Measurements from ENCODE around the gene STXBP1. TPM values are rescaled to one million over a fixed set of nuclear protein-coding genes. Genes with fewer than 3 reads are reported as not detected.
"Not testable (repeated sequence)": the region's sequence is repeated elsewhere in the genome, so short reads cannot be mapped to it uniquely, and the experiment has no call there.

STXBP1 gene
- total and polyA plus RNA-seq, 2 experiments from 2014 or later: 27.0 to 95.5 TPM

- no peak for TF ChIP-seq CTCF (IDR thresholded peaks at IDR 0.05; ENCODE audit: low read depth, low read length)
- Histone ChIP-seq H3K36me3 (no peaks in the 10 kb centered on the region), H3K4me3 (no peak overlapping the region), H3K9me3 (ENCODE audit: low read depth) (no peaks in the 10 kb centered on the region), H3K27ac (no peak overlapping the region), H3K4me1 (ENCODE audit: low read depth) (no peaks in the 10 kb centered on the region), H3K27me3 (no peaks in the 10 kb centered on the region)
- DNase-seq (ENCODE audit: low read depth in 1 of 2, low spot score in 1 of 2): no peak
Observed at GRCh38 chr9:127575875-127576778, 36.0 kb upstream of the STXBP1 start.

- not testable (repeated sequence) for H3K36me3 ChIP-seq; H3K9me3 ChIP-seq (ENCODE audit: low read depth); H3K27ac ChIP-seq
Observed at GRCh38 chr9:127577194-127577593, 34.9 kb upstream of the STXBP1 start.

GRCh38 chr9:127578627-127578951 lies 33.5 kb upstream of the STXBP1 start:
- H3K9me3 ChIP-seq (ENCODE audit: low read depth): no peaks in the 10 kb centered on the region
- no peak for DNase-seq (ENCODE audit: low read depth in 1 of 2, low spot score in 1 of 2)
- no peak for TF ChIP-seq CTCF (IDR thresholded peaks at IDR 0.05; ENCODE audit: low read depth, low read length)
- no peak overlapping the region for H3K27ac ChIP-seq
- H3K4me3 ChIP-seq: no peak overlapping the region
- no peaks in the 10 kb centered on the region for H3K27me3 ChIP-seq
- H3K4me1 ChIP-seq (ENCODE audit: low read depth): no peaks in the 10 kb centered on the region
- no peaks in the 10 kb centered on the region for H3K36me3 ChIP-seq

More at GRCh38 chr9:127577194-127577593, 34.9 kb upstream of the STXBP1 start:
- not testable (repeated sequence) for H3K4me3 ChIP-seq; H3K27me3 ChIP-seq; DNase-seq (ENCODE audit: low read depth in 1 of 2, low spot score in 1 of 2); H3K4me1 ChIP-seq (ENCODE audit: low read depth)

- Histone ChIP-seq H3K9me3 (ENCODE audit: low read depth) (no peaks in the 10 kb centered on the region), H3K4me1 (ENCODE audit: low read depth) (no peaks in the 10 kb centered on the region), H3K27me3 (no peaks in the 10 kb centered on the region), H3K36me3 (no peaks in the 10 kb centered on the region), H3K27ac (no peak overlapping the region), H3K4me3 (no peak overlapping the region)
- peak in 1 of 2 donors; percentile 94 for DNase-seq (ENCODE audit: low read depth in 1 of 2, low spot score in 1 of 2)
- peak; percentile 36 for TF ChIP-seq CTCF (IDR thresholded peaks at IDR 0.05; ENCODE audit: low read depth, low read length)
Observed at GRCh38 chr9:127578952-127579853, 32.9 kb upstream of the STXBP1 start.

GRCh38 chr9:127580366-127580765 lies 31.7 kb upstream of the STXBP1 start:
- no peak for TF ChIP-seq CTCF (IDR thresholded peaks at IDR 0.05; ENCODE audit: low read depth, low read length)
- no peaks in the 10 kb centered on the region for H3K4me1 ChIP-seq (ENCODE audit: low read depth)
- no peaks in the 10 kb centered on the region for H3K36me3 ChIP-seq
- no peak for DNase-seq (ENCODE audit: low read depth in 1 of 2, low spot score in 1 of 2)
- H3K9me3 ChIP-seq (ENCODE audit: low read depth): no peaks in the 10 kb centered on the region
- H3K27ac ChIP-seq: no peak overlapping the region
- no peak overlapping the region for H3K4me3 ChIP-seq
- no peaks in the 10 kb centered on the region for H3K27me3 ChIP-seq
